GM13977 (cell line): ENCODE data around the gene NHSL2.

ENCODE experiments used
- DNase-seq: peaks from one replicate; pipeline ENCODE4 v3.0.0; 2012; ENCODE audit warnings: low spot score
- CTCF ChIP-seq: IDR thresholded peaks from 2 replicates; pipeline ENCODE4 v1.5.1; 2012; ENCODE audit warnings: mild to moderate bottlenecking, control low read depth; ENCODE audit not compliant: insufficient read depth; ENCODE audit errors: extremely low read depth, missing control alignments
- in situ Hi-C: fragments of 300-500 bp; cut with MboI; formaldehyde crosslinking; loops from one replicate; pipeline ENCODE4 v1.12.0; 2022; ENCODE audit warnings: low sequenced_read_pairs, low pct_unique_long_range_greater_than_20kb, mixed read lengths, inconsistent platforms; ENCODE audit not compliant: unreplicated experiment

NHSL2 gene

GRCh38 chrX:72114306-72114705 is 203.7 kb downstream of the NHSL2 start:
- in situ Hi-C loops, result no loop called here
- no peak for TF ChIP-seq CTCF

GRCh38 chrX:72114807-72115206 is 204.2 kb downstream of the NHSL2 start:
- in situ Hi-C loops, result no loop called here
- DNase-seq, result no peak
- no peak for TF ChIP-seq CTCF

More at GRCh38 chrX:72114306-72114705, 203.7 kb downstream of the NHSL2 start:
- no peak for DNase-seq

GRCh38 chrX:72115380-72115779 is 204.7 kb downstream of the NHSL2 start:
- in situ Hi-C loops, result no loop called here
- no peak for TF ChIP-seq CTCF
- DNase-seq, result no peak

DNA sequence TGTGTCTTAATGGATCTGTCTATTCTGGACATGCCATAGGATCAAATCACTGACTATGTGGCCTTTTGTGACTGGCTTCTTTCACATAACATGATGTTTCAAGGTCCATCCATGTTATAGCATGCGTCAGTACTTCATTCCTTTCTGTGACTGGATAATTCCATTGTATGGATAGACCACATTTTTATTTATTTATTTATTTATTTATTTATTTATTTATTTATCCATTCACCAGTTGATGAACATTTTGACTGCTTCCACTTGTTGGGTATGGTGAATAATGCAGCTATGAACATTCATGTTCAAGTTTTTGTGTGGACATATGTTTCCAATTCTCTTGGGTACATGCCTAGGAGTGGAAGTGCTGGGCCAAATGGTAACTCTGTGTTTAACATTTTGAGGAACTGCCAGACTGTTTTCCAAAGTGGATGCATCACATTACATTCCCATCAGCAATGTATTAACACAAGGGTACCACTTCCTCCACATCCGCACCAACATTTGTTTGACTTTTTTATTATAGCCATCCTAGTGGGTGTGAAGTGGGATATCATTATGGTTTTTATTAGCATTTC is 207.1 kb downstream of the NHSL2 start:
- no peak for DNase-seq
- no peak for TF ChIP-seq CTCF
- in situ Hi-C loops, result no loop called here

- no peak for TF ChIP-seq CTCF
- no peak for DNase-seq
- in situ Hi-C loops, result loop anchor here (10.0 kb wide), 1 partner anchor 96 kb away; no protein-coding TSS in a partner anchor
These were observed 210.2 kb downstream of the NHSL2 start for GRCh38 chrX:72120837-72121236.

- in situ Hi-C loops, result loop anchor here (10.0 kb wide), 1 partner anchor 97 kb away; no protein-coding TSS in a partner anchor
- no peak for DNase-seq
- no peak for TF ChIP-seq CTCF
These were observed 210.7 kb downstream of the NHSL2 start for GRCh38 chrX:72121383-72121782.
